Caco-2 (cell line): Measurements from ENCODE around the gene PFKFB3. TPM values are rescaled to one million over a fixed set of nuclear protein-coding genes. Genes with fewer than 3 reads are reported as not detected.
"Not testable (repeated sequence)": the region's sequence is repeated elsewhere in the genome, so short reads cannot be mapped to it uniquely, and the experiment has no call there.

Source experiments
- BruUV-seq: library from RNA; stranded (reverse); fragments of 400-500 nt; replicated peaks from 2 replicates; lab custom pipeline; 2021; lab: Mats Ljungman, UMichigan
- CTCF ChIA-PET: fragments of 300-600 bp; sonication (Branson Sonifier 250); formaldehyde crosslinking; loops from one replicate; lab custom pipeline; 2022; ENCODE audit warnings: antibody characterized with exemption; lab: Charles Lee
- POLR2A ChIA-PET: fragments of 300-600 bp; sonication (Branson Sonifier 250); formaldehyde crosslinking; loops from one replicate; lab custom pipeline; 2022; ENCODE audit warnings: antibody characterized with exemption; lab: Charles Lee
- DNase-seq, 2 experiments: peaks; one replicate each; pipeline versions ENCODE4 v3.0.0 to v3.0.0-alpha.2; 2020 to 2022
- H3K27me3 ChIP-seq: replicated peaks from 2 replicates; pipeline ENCODE4 v1.6.0; 2011; ENCODE audit warnings: low read length; ENCODE audit not compliant: control insufficient read depth, insufficient read depth
- H3K36me3 ChIP-seq: 2 replicates; pipeline ENCODE4 v1.5.1; 2011; ENCODE audit warnings: low read length; ENCODE audit not compliant: control insufficient read depth, insufficient read depth
- H3K4me1 ChIP-seq: fragments of 250-450 bp; sonication (Bioruptor Pico); 2 replicates; pipeline ENCODE4 v1.5.1; 2020; ENCODE audit warnings: mild to moderate bottlenecking
- H3K4me3 ChIP-seq: 2 replicates; pipeline ENCODE4 v1.5.1; 2011; ENCODE audit warnings: low read depth, mild to moderate bottlenecking, control low read depth, low read length
- H3K9me3 ChIP-seq: fragments of 250-450 bp; sonication (Bioruptor Pico); 2 replicates; pipeline ENCODE4 v1.5.1; 2020; ENCODE audit warnings: mild to moderate bottlenecking, moderate library complexity
- H3K27ac Mint-ChIP-seq: one replicate; pipeline ENCODE4 v1.8.0; 2022; ENCODE audit warnings: mixed read lengths; ENCODE audit not compliant: unreplicated experiment
- H3K27me3 Mint-ChIP-seq: one replicate; pipeline ENCODE4 v1.8.0; 2022; ENCODE audit warnings: mixed read lengths; ENCODE audit not compliant: insufficient read depth, unreplicated experiment
- H3K36me3 Mint-ChIP-seq: one replicate; pipeline ENCODE4 v1.8.0; 2022; ENCODE audit warnings: mild to moderate bottlenecking, mixed read lengths; ENCODE audit not compliant: insufficient read depth, unreplicated experiment
- H3K4me1 Mint-ChIP-seq: one replicate; pipeline ENCODE4 v1.8.0; 2022; ENCODE audit warnings: low read depth, mixed read lengths; ENCODE audit not compliant: unreplicated experiment
- H3K4me3 Mint-ChIP-seq: one replicate; pipeline ENCODE4 v1.8.0; 2022; ENCODE audit warnings: mild to moderate bottlenecking, moderate library complexity, mixed read lengths; ENCODE audit not compliant: unreplicated experiment
- H3K9me3 Mint-ChIP-seq: one replicate; pipeline ENCODE4 v1.8.0; 2022; ENCODE audit warnings: mixed read lengths; ENCODE audit not compliant: unreplicated experiment
- intact Hi-C: fragments of 100-400 bp; cut with micrococcal nuclease; formaldehyde crosslinking; loops from one replicate; pipeline ENCODE4 v1.10.0; 2022; ENCODE audit not compliant: unreplicated experiment
- total RNA-seq: library from RNA; stranded (reverse); gene quantifications from 2 replicates; pipeline ENCODE4 v1.2.3, GENCODE V29; 2022
- TF ChIP-seq, protein P1 (sequence below), 2 experiments: fragments of 200-600 bp in 1 of 2; IDR thresholded peaks; 1 replicate in 1 of 2; 2 replicates in 1 of 2; pipeline versions ENCODE4 v1.5.1 to v1.8.0; 2011 to 2022; ENCODE audit warnings: antibody characterized with exemption in 1 of 2, control low read depth in 1 of 2, inconsistent platforms in 1 of 2, low read depth in 1 of 2, low read length in 1 of 2, mild to moderate bottlenecking in 1 of 2, moderate library complexity in 1 of 2; ENCODE audit not compliant: insufficient read depth in 1 of 2, severe bottlenecking in 1 of 2, unreplicated experiment in 1 of 2

PFKFB3 gene
- total RNA-seq, 1 experiment from 2014 or later = 33.0 TPM

DNA sequence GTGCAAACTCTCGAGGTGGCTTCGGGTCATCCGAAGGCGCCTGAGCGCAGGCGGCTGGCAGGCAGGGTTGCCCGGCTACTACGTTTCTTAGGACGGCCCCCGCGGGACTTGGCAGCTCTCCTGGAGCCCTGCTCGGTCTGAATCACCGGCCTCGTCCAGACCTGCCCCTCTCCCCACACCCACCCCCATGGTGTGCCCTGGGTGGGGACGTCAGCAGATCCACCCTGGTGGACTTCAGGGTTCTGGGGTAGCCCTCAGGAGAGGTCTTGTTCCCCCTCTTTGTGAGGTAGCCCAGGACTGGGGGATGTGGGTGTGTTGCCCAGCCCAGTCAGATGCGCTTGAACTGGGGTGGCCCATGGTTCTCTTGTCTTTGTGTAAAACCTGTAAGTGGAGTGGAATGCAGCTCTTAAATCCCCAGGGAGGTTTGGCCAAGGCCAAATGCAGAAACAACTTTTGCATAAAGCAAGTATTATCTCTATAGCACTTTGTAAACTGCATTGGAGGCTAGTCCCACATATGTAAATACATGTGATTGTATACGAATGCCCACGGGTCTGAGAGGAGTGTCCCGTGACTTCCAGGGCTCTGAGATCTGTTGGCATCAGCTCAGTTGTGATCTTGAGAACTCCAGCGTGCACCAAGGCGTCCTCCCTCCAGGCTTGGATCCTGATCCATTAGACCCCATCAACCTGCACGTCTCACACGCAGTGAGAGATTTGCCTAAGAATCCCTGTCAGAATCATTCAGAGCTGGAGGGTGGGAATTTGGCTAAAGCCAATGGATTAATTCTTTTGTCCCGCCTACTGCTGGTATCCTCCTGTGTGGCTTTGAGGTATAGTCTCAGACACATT, 1.8 kb downstream of the PFKFB3 start:
- ChIA-PET POLR2A (interaction anchor here (0.6 kb wide), 2 partner anchors 60 to 155 kb away, joined by 3 to 4 read pairs; no protein-coding TSS in a partner anchor), CTCF (interaction anchor here (2.3 kb wide), 1 partner anchor 197 kb away, joined by 17 read pairs; no protein-coding TSS in a partner anchor)

DNA sequence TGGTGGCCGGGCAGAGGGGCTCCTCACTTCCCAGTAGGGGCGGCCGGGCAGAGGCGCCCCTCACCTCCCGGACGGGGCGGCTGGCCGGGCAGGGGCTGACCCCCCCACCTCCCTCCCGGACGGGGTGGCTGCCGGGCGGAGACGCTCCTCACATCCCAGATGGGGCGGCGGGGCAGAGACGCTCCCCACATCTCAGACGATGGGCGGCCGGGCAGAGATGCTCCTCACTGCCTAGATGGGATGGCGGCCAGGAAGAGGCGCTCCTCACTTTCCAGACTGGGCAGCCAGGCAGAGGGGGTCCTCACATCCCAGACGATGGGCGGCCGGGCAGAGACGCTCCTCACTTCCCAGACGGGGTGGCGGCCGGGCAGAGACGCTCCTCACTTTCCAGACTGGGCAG, 3.8 kb downstream of the PFKFB3 start:
- Mint-ChIP-seq H3K4me1 (peaks cover 14% of the 10 kb centered on the region), H3K36me3 (peaks cover 21% of the 10 kb centered on the region)
- CTCF ChIA-PET, H3K4me1 ChIP-seq, intact Hi-C loops, BruUV-seq, H3K27ac Mint-ChIP-seq, H3K9me3 ChIP-seq, H3K36me3 ChIP-seq, H3K27me3 Mint-ChIP-seq, DNase-seq, H3K4me3 ChIP-seq, H3K27me3 ChIP-seq, H3K9me3 Mint-ChIP-seq, H3K4me3 Mint-ChIP-seq, POLR2A ChIA-PET: not testable (repeated sequence)

More for the DNA sequence above, 1.8 kb downstream of the PFKFB3 start:
- Histone ChIP-seq H3K27me3 (no peaks in the 10 kb centered on the region), H3K36me3 (no peaks in the 10 kb centered on the region), H3K9me3 (no peaks in the 10 kb centered on the region), H3K4me1 (peaks cover 13% of the 10 kb centered on the region), H3K4me3 (peak overlapping the region; percentile 78)
- BruUV-seq = TSS peak; percentile 28
- Mint-ChIP-seq H3K4me3 (peak overlapping the region; percentile 92), H3K27me3 (no peaks in the 10 kb centered on the region), H3K36me3 (peaks cover 23% of the 10 kb centered on the region), H3K4me1 (peaks cover 8% of the 10 kb centered on the region), H3K27ac (no peak overlapping the region), H3K9me3 (no peaks in the 10 kb centered on the region)
- intact Hi-C loops = loop anchor here (5.0 kb wide), 2 partner anchors 117 to 473 kb away; partner anchors contain the start of gene RBM17
- TF ChIP-seq, protein P1, sequence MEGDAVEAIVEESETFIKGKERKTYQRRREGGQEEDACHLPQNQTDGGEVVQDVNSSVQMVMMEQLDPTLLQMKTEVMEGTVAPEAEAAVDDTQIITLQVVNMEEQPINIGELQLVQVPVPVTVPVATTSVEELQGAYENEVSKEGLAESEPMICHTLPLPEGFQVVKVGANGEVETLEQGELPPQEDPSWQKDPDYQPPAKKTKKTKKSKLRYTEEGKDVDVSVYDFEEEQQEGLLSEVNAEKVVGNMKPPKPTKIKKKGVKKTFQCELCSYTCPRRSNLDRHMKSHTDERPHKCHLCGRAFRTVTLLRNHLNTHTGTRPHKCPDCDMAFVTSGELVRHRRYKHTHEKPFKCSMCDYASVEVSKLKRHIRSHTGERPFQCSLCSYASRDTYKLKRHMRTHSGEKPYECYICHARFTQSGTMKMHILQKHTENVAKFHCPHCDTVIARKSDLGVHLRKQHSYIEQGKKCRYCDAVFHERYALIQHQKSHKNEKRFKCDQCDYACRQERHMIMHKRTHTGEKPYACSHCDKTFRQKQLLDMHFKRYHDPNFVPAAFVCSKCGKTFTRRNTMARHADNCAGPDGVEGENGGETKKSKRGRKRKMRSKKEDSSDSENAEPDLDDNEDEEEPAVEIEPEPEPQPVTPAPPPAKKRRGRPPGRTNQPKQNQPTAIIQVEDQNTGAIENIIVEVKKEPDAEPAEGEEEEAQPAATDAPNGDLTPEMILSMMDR (IDR thresholded peaks at IDR 0.05; ENCODE audit: insufficient read depth in 1 of 2, low read depth in 1 of 2, low read length in 1 of 2, severe bottlenecking in 1 of 2, unreplicated experiment in 1 of 2) = no peak
- DNase-seq = no peak

DNA sequence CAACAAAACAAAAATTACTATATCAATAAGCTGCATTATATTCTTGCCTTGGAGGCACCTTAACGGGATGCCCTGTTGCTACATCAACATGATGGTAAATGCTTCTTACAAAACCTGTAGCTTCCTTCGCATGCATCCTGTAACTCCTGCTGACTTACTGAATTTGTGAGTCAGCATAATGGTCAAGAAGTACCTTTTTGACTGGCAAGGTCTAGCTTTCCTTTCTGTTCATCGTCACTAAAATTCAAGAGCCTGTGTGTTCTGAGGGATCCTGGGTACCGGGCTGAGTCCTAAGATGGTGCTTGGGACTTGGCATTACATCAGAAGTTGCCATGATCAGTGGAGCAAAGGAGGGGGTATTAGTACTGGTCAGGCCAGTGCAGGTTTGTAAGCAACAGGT, 4.9 kb downstream of the PFKFB3 start:
- POLR2A ChIA-PET = no interaction called here
- H3K4me1 Mint-ChIP-seq = peaks cover 6% of the 10 kb centered on the region
- H3K36me3 ChIP-seq = no peaks in the 10 kb centered on the region
- TF ChIP-seq, protein P1 (IDR thresholded peaks at IDR 0.05; ENCODE audit: insufficient read depth in 1 of 2, low read depth in 1 of 2, low read length in 1 of 2, severe bottlenecking in 1 of 2, unreplicated experiment in 1 of 2) = no peak
- no peaks in the 10 kb centered on the region for H3K27me3 Mint-ChIP-seq
- no peaks in the 10 kb centered on the region for H3K9me3 ChIP-seq
- H3K9me3 Mint-ChIP-seq = no peaks in the 10 kb centered on the region
- no peak for DNase-seq
- no peak overlapping the region for H3K4me3 Mint-ChIP-seq
- H3K36me3 Mint-ChIP-seq = peaks cover 16% of the 10 kb centered on the region
- H3K4me1 ChIP-seq = no peaks in the 10 kb centered on the region
- H3K27me3 ChIP-seq = no peaks in the 10 kb centered on the region
- BruUV-seq = no TSS peak
- H3K27ac Mint-ChIP-seq = no peak overlapping the region
- CTCF ChIA-PET = interaction anchor here (1.0 kb wide), 1 partner anchor 194 kb away, joined by 3 read pairs; no protein-coding TSS in a partner anchor
- intact Hi-C loops = no loop called here
- H3K4me3 ChIP-seq = no peak overlapping the region
